Right lobe of liver (tissue), 4 donors: ENCODE results near the gene CHMP5.

Experiments used
- CTCF ChIP-seq, 4 donors: fragments of 200-600 bp in 3 of 4; fragments of 450-650 bp in 1 of 4; IDR thresholded peaks; one replicate each; pipeline versions ENCODE4 v1.5.1 to v1.8.0; 2016 to 2022; ENCODE audit warnings: antibody characterized with exemption in 4 of 4, mild to moderate bottlenecking in 2 of 4
- POLR2A ChIP-seq: fragments of 450-650 bp; IDR thresholded peaks from one replicate; pipeline ENCODE4 v1.6.1; 2017; ENCODE audit warnings: antibody characterized with exemption, mild to moderate bottlenecking
- donor health status: DM: no; HTN: no; CAD: no.
- donor health status: DM: no; HTN: no; CAD: no.
- donor health status: DM: no; HTN: yes; CAD: no.

- TF ChIP-seq CTCF (IDR thresholded peaks at IDR 0.05) (no peak), POLR2A (no peak)
Measured at GRCh38 chr9:33285502-33285901, 20.7 kb downstream of the CHMP5 start.
